Measurements from ENCODE around the gene JAG2.

JAG2 gene

DNA sequence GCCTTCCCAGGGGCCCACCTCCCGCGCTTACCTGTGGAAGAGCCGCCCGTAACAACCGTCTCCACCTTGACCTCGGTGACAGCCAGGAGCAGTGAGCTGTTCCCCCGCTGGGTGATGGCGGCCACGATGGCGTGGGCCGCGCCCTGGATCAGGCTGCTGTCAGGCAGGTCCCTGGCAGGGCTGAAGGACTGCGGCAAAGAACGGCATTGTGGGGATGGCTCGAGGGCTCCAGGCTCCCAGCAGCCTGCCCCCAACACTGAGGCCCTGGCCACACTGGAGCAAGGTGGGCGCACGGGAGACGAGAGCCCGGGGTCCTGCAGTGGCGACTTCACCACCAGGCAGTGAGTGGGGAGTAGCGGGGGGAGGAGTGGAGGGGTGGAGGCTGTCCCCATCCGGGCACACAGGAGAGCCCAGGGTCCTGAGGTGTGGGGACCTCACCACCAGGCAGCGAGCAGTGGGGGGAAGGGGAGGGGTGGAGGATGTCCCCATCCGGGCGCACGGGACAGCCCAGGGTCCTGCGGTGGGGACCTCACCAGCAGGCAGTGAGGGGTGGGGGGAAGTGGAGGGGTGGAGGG is 25.0 kb downstream of the JAG2 start:
- peak; percentile 21 for DNase-seq (ENCODE audit: insufficient read length, low spot score)
- no peak for FAIRE-seq
- TF ChIP-seq POLR2A (IDR thresholded peaks at IDR 0.05; ENCODE audit: low read depth, low read length), result no peak
- no peak for TF ChIP-seq TAF1 (IDR thresholded peaks at IDR 0.05; ENCODE audit: low read depth, low read length)
- TF ChIP-seq POLR2AphosphoS5 (IDR thresholded peaks at IDR 0.05; ENCODE audit: low read depth, low read length), result no peak
- TF ChIP-seq SPI1 (IDR thresholded peaks at IDR 0.05; ENCODE audit: low read depth, low read length), result no peak
- no peak for TF ChIP-seq POU2F2 (IDR thresholded peaks at IDR 0.05; ENCODE audit: low read depth, low read length)
- TF ChIP-seq PAX5 (IDR thresholded peaks at IDR 0.05; ENCODE audit: insufficient read depth, low read length, severe bottlenecking), result no peak

DNA sequence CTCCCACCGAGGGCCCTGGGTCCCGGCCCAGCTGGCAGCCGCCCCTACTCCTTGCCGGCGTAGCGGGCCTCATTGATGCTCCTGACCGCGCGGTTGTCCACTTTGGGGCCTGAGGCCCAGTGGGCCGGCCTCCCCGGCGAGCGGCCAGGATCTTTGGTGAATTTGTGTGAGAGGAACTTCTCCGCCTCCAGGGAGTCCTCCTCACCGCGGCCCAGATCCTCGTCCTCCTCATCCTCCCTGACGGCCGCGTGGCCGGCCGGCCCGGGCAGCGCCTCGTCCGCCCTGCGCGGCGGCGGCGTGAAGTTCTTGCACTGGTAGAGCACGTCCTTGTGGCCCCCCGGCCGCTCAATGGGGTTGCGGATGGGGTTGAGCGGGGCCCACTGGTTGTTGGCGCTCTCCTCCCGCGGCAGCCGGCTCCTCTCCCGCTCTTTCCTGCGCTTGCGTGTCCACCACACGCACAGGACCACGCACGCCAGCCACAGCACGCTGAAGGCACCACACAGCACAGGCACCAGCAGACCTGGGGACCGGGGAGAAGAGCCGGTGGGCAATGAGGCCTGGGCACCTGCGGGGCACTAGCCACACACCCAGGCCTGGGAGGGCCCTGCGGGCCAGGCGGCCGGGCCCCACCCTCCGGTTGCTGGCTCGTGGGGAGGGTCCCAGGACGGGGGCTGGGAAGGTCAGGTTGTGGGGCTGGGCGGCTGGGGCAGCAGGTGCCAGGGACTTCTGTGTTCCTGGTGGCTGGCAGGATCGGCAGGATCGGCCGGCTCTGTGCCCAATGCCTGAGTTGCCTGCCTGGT is 25.7 kb downstream of the JAG2 start:
- FAIRE-seq (no peak), DNase-seq (ENCODE audit: insufficient read length, low spot score) (no peak)
- no peak for TF ChIP-seq SPI1 (IDR thresholded peaks at IDR 0.05; ENCODE audit: low read depth, low read length)
- no peak for TF ChIP-seq TAF1 (IDR thresholded peaks at IDR 0.05; ENCODE audit: low read depth, low read length)
- TF ChIP-seq POLR2AphosphoS5 (IDR thresholded peaks at IDR 0.05; ENCODE audit: low read depth, low read length), result no peak
- TF ChIP-seq PAX5 (IDR thresholded peaks at IDR 0.05; ENCODE audit: insufficient read depth, low read length, severe bottlenecking), result no peak
- no peak for TF ChIP-seq POLR2A (IDR thresholded peaks at IDR 0.05; ENCODE audit: low read depth, low read length)
- TF ChIP-seq POU2F2 (IDR thresholded peaks at IDR 0.05; ENCODE audit: low read depth, low read length), result no peak

DNA sequence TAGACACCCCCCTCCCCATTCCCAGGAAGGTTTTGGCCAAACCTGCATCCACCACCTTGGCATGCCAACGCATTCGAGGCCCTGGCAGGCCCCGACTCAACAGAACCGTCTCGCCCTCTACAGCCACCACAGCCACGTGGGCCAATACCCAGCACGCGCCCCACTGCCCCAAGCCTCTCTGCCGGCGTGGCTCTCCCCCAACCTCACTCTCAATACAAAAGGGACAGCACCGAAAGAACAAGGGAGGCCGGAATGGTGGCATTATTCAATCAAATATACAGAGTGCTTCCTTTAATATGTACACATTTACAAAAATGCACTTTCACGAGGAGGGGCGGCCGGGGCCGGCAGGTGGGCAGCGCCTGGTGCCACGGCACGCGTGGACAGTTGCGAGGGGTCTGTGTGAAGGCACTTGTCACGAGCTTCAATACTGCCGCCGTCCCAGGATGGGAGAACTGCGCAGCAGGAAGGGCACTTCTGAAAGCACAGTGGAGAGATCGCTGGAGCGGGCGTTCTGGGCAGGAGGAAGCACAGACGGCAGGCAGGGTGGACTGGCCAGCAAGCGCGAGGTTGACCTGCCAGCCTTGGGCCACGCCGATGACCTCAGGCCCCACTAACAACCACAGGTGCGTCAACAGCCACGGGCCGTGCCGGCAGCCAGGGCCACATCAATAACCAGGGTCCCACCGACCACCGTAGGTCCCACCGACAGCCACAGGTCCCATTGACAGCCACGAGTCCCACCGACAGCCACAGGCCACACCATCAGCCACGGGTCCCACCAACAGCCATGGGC is 26.9 kb downstream of the JAG2 start:
- FAIRE-seq, result no peak
- TF ChIP-seq POLR2A (IDR thresholded peaks at IDR 0.05; ENCODE audit: low read depth, low read length), result no peak
- TF ChIP-seq POU2F2 (IDR thresholded peaks at IDR 0.05; ENCODE audit: low read depth, low read length), result no peak
- no peak for TF ChIP-seq TAF1 (IDR thresholded peaks at IDR 0.05; ENCODE audit: low read depth, low read length)
- no peak for TF ChIP-seq POLR2AphosphoS5 (IDR thresholded peaks at IDR 0.05; ENCODE audit: low read depth, low read length)
- TF ChIP-seq SPI1 (IDR thresholded peaks at IDR 0.05; ENCODE audit: low read depth, low read length), result no peak
- no peak for TF ChIP-seq PAX5 (IDR thresholded peaks at IDR 0.05; ENCODE audit: insufficient read depth, low read length, severe bottlenecking)
- no peak for DNase-seq (ENCODE audit: insufficient read length, low spot score)

DNA sequence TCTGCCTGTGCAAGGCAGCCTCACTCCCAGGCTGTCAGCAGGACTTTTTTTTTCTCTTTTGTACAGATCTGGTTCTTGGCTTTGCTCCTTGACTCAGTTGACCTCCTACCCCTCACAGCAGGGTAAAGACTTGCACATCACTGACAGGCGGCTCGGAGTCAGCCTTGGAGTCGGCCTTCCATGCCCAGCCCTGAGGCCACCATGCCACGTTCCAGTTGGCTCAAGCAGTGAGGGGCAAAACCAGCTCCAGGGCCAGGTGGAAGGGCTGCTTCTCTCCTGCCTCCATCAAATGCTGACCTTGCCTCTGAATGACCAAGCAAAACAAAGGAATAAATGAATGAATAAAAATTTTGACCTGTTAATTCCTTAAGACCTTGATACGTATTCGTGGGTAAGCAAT is 27.6 kb downstream of the JAG2 start:
- FAIRE-seq, result no peak
- no peak for TF ChIP-seq POU2F2 (IDR thresholded peaks at IDR 0.05; ENCODE audit: low read depth, low read length)
- no peak for DNase-seq (ENCODE audit: insufficient read length, low spot score)

DNA sequence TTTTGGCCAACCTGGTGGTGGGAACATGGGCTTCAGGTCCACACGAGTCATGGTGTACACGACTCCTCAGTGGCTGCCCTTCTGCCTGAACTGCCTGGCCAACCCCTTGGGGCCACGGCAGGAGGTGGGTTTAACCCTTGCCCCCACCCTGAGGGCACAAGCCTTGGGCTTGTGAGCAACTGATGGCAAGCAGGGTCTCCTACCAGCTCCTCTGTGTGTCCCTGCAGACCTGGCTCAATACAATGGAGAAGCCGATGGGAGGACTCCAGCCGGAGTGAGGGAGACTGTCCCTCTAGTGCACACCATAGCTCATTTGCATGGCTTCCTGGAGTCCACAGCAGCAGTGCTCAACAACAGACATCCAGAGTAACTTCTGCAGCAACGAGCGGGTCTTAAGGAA is 28.0 kb downstream of the JAG2 start:
- FAIRE-seq (no peak), DNase-seq (ENCODE audit: insufficient read length, low spot score) (no peak)
- TF ChIP-seq POU2F2 (IDR thresholded peaks at IDR 0.05; ENCODE audit: low read depth, low read length), result no peak
- TF ChIP-seq POLR2AphosphoS5 (IDR thresholded peaks at IDR 0.05; ENCODE audit: low read depth, low read length), result no peak
- TF ChIP-seq POLR2A (IDR thresholded peaks at IDR 0.05; ENCODE audit: low read depth, low read length), result no peak
- no peak for TF ChIP-seq TAF1 (IDR thresholded peaks at IDR 0.05; ENCODE audit: low read depth, low read length)
- TF ChIP-seq SPI1 (IDR thresholded peaks at IDR 0.05; ENCODE audit: low read depth, low read length), result no peak
- TF ChIP-seq PAX5 (IDR thresholded peaks at IDR 0.05; ENCODE audit: insufficient read depth, low read length, severe bottlenecking), result no peak

DNA sequence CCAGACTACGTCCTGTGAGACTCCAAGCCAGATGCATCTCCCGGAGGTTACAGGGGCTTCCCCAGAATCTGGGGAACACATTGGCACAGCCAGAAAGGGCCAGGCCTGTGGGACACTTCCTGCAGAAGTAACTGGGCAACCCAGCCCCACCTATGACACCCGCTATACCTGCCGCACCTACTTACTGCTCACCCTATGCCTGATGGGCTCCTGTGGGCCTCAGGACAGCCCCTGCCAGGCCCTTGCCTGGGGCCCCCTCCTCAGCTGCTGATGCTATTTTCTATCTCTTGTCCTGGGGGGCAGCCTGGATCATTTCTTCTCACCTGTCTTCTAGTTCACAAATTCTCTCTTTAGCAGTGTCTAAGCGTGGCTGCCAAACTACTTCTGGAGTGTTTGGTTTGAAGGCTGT is 28.7 kb downstream of the JAG2 start:
- no peak for FAIRE-seq
- TF ChIP-seq PAX5 (IDR thresholded peaks at IDR 0.05; ENCODE audit: insufficient read depth, low read length, severe bottlenecking) (no peak), POU2F2 (IDR thresholded peaks at IDR 0.05; ENCODE audit: low read depth, low read length) (no peak), POLR2A (IDR thresholded peaks at IDR 0.05; ENCODE audit: low read depth, low read length) (no peak), POLR2AphosphoS5 (IDR thresholded peaks at IDR 0.05; ENCODE audit: low read depth, low read length) (no peak), TAF1 (IDR thresholded peaks at IDR 0.05; ENCODE audit: low read depth, low read length) (no peak), SPI1 (IDR thresholded peaks at IDR 0.05; ENCODE audit: low read depth, low read length) (no peak)
- no peak for DNase-seq (ENCODE audit: insufficient read length, low spot score)

DNA sequence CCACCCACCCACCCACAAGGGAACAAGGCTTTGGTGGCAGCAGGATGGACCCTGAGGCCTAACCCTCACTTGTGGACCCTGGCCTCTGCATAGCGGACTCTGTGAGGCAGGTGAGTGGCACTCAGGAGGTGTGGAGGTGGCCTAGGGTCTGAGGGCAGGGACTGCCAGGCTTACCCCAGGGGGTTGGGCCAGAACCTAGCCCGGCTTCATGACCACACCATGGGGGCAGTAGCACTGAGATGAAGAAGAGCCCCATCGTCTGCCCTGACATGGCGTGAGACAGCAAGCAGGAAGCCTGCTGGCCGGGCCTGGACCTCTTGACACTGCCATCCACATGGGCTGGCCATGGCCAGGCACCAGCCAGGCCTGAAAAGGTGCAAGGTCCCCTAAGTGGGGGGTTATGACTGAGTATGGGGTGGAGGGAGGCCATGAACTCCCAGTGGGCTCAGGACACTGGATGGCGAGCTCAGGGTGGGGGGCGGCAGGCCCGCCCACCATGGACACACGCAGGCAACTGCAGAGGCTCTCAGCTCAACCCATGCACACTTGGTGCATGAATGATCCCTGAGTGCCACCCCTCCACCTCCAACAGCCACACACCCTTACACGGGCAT is 29.3 kb downstream of the JAG2 start:
- no peak for DNase-seq (ENCODE audit: insufficient read length, low spot score)
- FAIRE-seq, result no peak
- no peak for TF ChIP-seq POLR2AphosphoS5 (IDR thresholded peaks at IDR 0.05; ENCODE audit: low read depth, low read length)
- TF ChIP-seq POLR2A (IDR thresholded peaks at IDR 0.05; ENCODE audit: low read depth, low read length), result no peak
- TF ChIP-seq SPI1 (IDR thresholded peaks at IDR 0.05; ENCODE audit: low read depth, low read length), result no peak
- TF ChIP-seq POU2F2 (IDR thresholded peaks at IDR 0.05; ENCODE audit: low read depth, low read length), result no peak
- TF ChIP-seq TAF1 (IDR thresholded peaks at IDR 0.05; ENCODE audit: low read depth, low read length), result no peak
- no peak for TF ChIP-seq PAX5 (IDR thresholded peaks at IDR 0.05; ENCODE audit: insufficient read depth, low read length, severe bottlenecking)

DNA sequence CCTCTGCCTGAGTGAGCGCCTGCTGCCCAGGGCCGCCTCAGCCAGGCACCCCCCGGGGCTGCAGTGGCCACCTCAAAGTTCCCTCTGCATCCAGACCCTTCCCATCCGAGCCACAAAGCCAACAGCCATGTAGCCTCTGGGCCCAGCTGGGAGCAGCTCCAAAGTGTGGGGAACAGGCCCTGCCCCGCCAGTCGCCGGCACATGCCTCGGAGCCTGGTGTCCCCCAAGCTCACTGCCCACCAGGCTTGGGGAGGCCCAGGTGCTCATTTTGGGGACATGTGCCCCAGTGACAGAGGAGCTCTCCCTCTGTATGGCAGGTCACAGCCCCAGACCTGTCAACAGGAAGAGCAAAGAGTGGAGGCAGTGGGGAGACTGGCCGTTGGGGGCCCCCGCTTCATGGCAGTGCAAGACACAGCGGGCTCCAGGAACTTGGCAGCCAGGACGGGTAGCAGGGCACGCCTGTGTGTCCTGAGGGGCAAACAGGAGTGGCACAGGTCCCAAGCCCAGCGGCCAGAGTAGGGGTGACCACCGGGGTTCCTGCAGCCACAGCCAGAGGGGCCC is 29.9 kb downstream of the JAG2 start:
- DNase-seq (ENCODE audit: insufficient read length, low spot score) (no peak), FAIRE-seq (no peak)
- TF ChIP-seq POLR2AphosphoS5 (IDR thresholded peaks at IDR 0.05; ENCODE audit: low read depth, low read length) (no peak), POLR2A (IDR thresholded peaks at IDR 0.05; ENCODE audit: low read depth, low read length) (no peak), TAF1 (IDR thresholded peaks at IDR 0.05; ENCODE audit: low read depth, low read length) (no peak), PAX5 (IDR thresholded peaks at IDR 0.05; ENCODE audit: insufficient read depth, low read length, severe bottlenecking) (no peak), POU2F2 (IDR thresholded peaks at IDR 0.05; ENCODE audit: low read depth, low read length) (no peak), SPI1 (IDR thresholded peaks at IDR 0.05; ENCODE audit: low read depth, low read length) (no peak)

Measured in GM12891 (cell line).